Transverse colon (tissue), 4 donors: Measurements from ENCODE around the gene ZFPL1. TPM values are rescaled to one million over a fixed set of nuclear protein-coding genes. Genes with fewer than 3 reads are reported as not detected.

Experiments used
- DNase-seq: peaks from one replicate; pipeline ENCODE4 v3.0.0-alpha.2; 2019
- H3K27ac ChIP-seq, 4 donors: fragments of 200-600 bp; sonication (generic); 2 replicates each; pipeline ENCODE4 v1.5.1; 2016 to 2018; ENCODE audit warnings: inconsistent platforms in 4 of 4
- H3K27me3 ChIP-seq: fragments of 200-600 bp; sonication (generic); 2 replicates; pipeline ENCODE4 v1.5.1; 2017; ENCODE audit warnings: inconsistent platforms
- H3K36me3 ChIP-seq, 4 donors: fragments of 200-600 bp; sonication (generic); 2 replicates each; pipeline ENCODE4 v1.5.1; 2017 to 2019; ENCODE audit warnings: inconsistent platforms in 4 of 4
- H3K4me1 ChIP-seq, 4 donors: fragments of 200-600 bp; sonication (generic); 2 replicates each; pipeline ENCODE4 v1.5.1; 2017 to 2020; ENCODE audit warnings: inconsistent platforms in 4 of 4
- H3K4me3 ChIP-seq, 4 donors: fragments of 200-600 bp; sonication (generic); 1 replicate in 1 of 4; 2 replicates in 3 of 4; pipeline versions ENCODE4 v1.5.1 to v1.6.1; 2017 to 2019; ENCODE audit warnings: inconsistent platforms in 4 of 4
- H3K9me3 ChIP-seq, 2 donors: fragments of 200-600 bp; sonication (generic); 2 replicates each; pipeline ENCODE4 v1.5.1; 2017 to 2019; ENCODE audit warnings: inconsistent platforms in 2 of 2
- CTCF ChIP-seq, 5 experiments: fragments of 200-600 bp in 3 of 5; fragments of 450-650 bp in 2 of 5; sonication (generic) in 3 of 5; IDR thresholded peaks; 1 replicate in 2 of 5; 2 replicates in 3 of 5; pipeline ENCODE4 v1.5.1; 2016 to 2017; ENCODE audit warnings: antibody characterized with exemption in 5 of 5, inconsistent platforms in 3 of 5, mild to moderate bottlenecking in 2 of 5, moderate library complexity in 1 of 5
- EP300 ChIP-seq: sonication (generic); formaldehyde crosslinking; IDR thresholded peaks from one replicate; pipeline ENCODE4 v1.6.1; 2017; ENCODE audit warnings: antibody characterized with exemption, low read depth
- POLR2A ChIP-seq: fragments of 450-650 bp; IDR thresholded peaks from one replicate; pipeline ENCODE4 v1.6.1; 2016; ENCODE audit warnings: antibody characterized with exemption, mild to moderate bottlenecking, moderate library complexity
- POLR2AphosphoS5 ChIP-seq, 3 donors: sonication (generic); formaldehyde crosslinking; IDR thresholded peaks; one replicate each; pipeline ENCODE4 v1.6.1; 2016; ENCODE audit warnings: antibody characterized with exemption in 3 of 3
- WGBS, 2 donors: methylation state at CpG; one replicate each; pipeline ENCODE4 v1.1.5; 2018; ENCODE audit warnings: low coverage in 1 of 2; 5-methylcytosine and 5-hydroxymethylcytosine counted together
- in situ Hi-C, 4 donors: fragments of 200-750 bp; cut with MboI; loops; one replicate each; pipeline versions ENCODE4 v1.15.0 to v1.15.1; 2017; ENCODE audit warnings: low sequenced_read_pairs in 3 of 4, low pct_ligation_motif_present in 1 of 4, low pct_unique_long_range_greater_than_20kb in 1 of 4
- intact Hi-C: fragments of 100-400 bp; cut with DNase I; formaldehyde crosslinking; loops from one replicate; pipeline ENCODE4 v1.15.1; 2023; ENCODE audit warnings: low total_unique reads
- total RNA-seq, 4 donors: library from RNA; depleted of rRNA; stranded (reverse); fragments of >200 nt; gene quantifications; one replicate each; pipeline ENCODE4 v1.1.0, GENCODE V29; 2016

ZFPL1 gene
- total RNA-seq, 4 donors from 2014 or later, result 44.5 to 105 (median 64.2) TPM

- DNase-seq, result no peak
- Histone ChIP-seq H3K9me3 (no peaks in the 10 kb centered on the region), H3K4me3 (no peak overlapping the region), H3K36me3 (no peaks in the 10 kb centered on the region), H3K4me1 (no peaks in the 10 kb centered on the region), H3K27ac (no peak overlapping the region), H3K27me3 (no peaks in the 10 kb centered on the region)
- in situ Hi-C loops, result no loop called here
- 78% methylated on average over 10 of the region's 11 CpGs; no CpG with 5 or more reads in 1 of the 2 donors for WGBS, 2 donors
- TF ChIP-seq POLR2AphosphoS5 (IDR thresholded peaks at IDR 0.05), result no peak
- no peak for TF ChIP-seq CTCF (IDR thresholded peaks at IDR 0.05)
- no peak for TF ChIP-seq EP300
- TF ChIP-seq POLR2A, result no peak
- intact Hi-C loops, result no loop called here
Observed at GRCh38 chr11:65066315-65066714, 17.7 kb upstream of the ZFPL1 start.

GRCh38 chr11:65066805-65067291 lies 17.2 kb upstream of the ZFPL1 start:
- Histone ChIP-seq H3K4me1 (no peaks in the 10 kb centered on the region), H3K4me3 (no peak overlapping the region), H3K36me3 (no peaks in the 10 kb centered on the region), H3K9me3 (no peaks in the 10 kb centered on the region), H3K27ac (no peak overlapping the region), H3K27me3 (no peaks in the 10 kb centered on the region)
- intact Hi-C loops (no loop called here), in situ Hi-C loops (no loop called here)
- DNase-seq, result no peak
- 86% methylated on average over 4 of the region's 4 CpGs; no CpG with 5 or more reads in 1 of the 2 donors for WGBS, 2 donors
- TF ChIP-seq POLR2AphosphoS5 (IDR thresholded peaks at IDR 0.05) (no peak), EP300 (no peak), POLR2A (no peak), CTCF (IDR thresholded peaks at IDR 0.05) (no peak)

GRCh38 chr11:65067446-65067845 lies 16.6 kb upstream of the ZFPL1 start:
- Histone ChIP-seq H3K4me1 (no peaks in the 10 kb centered on the region), H3K4me3 (no peak overlapping the region), H3K27ac (no peak overlapping the region), H3K36me3 (no peaks in the 10 kb centered on the region), H3K27me3 (no peaks in the 10 kb centered on the region), H3K9me3 (no peaks in the 10 kb centered on the region)
- TF ChIP-seq POLR2A (no peak), POLR2AphosphoS5 (IDR thresholded peaks at IDR 0.05) (no peak), EP300 (no peak)
- WGBS, 2 donors, result 76% methylated on average over 9 of the region's 10 CpGs; no CpG with 5 or more reads in 1 of the 2 donors
- no peak for DNase-seq
- in situ Hi-C loops (no loop called here), intact Hi-C loops (no loop called here)

GRCh38 chr11:65069217-65069616 lies 14.8 kb upstream of the ZFPL1 start:
- Histone ChIP-seq H3K4me1 (no peaks in the 10 kb centered on the region), H3K27me3 (no peaks in the 10 kb centered on the region), H3K9me3 (no peaks in the 10 kb centered on the region), H3K36me3 (no peaks in the 10 kb centered on the region), H3K4me3 (no peak overlapping the region), H3K27ac (no peak overlapping the region)
- DNase-seq, result no peak
- TF ChIP-seq CTCF (IDR thresholded peaks at IDR 0.05) (no peak), POLR2AphosphoS5 (IDR thresholded peaks at IDR 0.05) (no peak), EP300 (no peak), POLR2A (no peak)
- WGBS, 2 donors, result 42% methylated on average over 9 of the region's 9 CpGs; no CpG with 5 or more reads in 1 of the 2 donors
- intact Hi-C loops (no loop called here), in situ Hi-C loops (no loop called here)
